RKO (cell line): Measurements from ENCODE around the gene POU1F1.
"Not testable (repeated sequence)": the region's sequence is repeated elsewhere in the genome, so short reads cannot be mapped to it uniquely, and the experiment has no call there.

ENCODE experiments used
- DNase-seq: peaks from one replicate; pipeline ENCODE4 v3.0.0-alpha.2; 2016; ENCODE audit warnings: low spot score

POU1F1 gene, protein sequence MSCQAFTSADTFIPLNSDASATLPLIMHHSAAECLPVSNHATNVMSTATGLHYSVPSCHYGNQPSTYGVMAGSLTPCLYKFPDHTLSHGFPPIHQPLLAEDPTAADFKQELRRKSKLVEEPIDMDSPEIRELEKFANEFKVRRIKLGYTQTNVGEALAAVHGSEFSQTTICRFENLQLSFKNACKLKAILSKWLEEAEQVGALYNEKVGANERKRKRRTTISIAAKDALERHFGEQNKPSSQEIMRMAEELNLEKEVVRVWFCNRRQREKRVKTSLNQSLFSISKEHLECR

DNA sequence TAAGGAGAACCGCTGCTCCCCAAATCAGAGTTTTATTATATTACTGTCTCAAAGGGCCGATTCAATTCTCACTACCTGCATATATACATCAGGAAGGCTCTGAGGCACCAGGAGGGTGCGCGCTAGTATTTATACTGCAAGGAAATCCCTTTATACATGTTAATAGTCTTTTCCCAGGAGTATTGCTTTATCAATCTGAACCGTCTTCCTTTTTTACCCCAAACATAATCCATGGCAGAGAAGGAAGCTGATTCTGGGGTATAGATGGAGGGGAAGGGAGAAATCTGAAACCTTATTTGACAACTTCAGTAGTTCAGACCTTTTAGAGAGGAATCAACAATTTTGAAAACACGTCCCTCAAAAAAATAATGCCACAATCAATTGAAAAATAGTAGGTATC is at the start of gene POU1F1:
Gene POU1F1, minus strand, starts transcription at position 101 of the 400 bp plus-strand sequence. CDS start 122 bp downstream, outside the sequence.
- DNase-seq: no peak

DNA sequence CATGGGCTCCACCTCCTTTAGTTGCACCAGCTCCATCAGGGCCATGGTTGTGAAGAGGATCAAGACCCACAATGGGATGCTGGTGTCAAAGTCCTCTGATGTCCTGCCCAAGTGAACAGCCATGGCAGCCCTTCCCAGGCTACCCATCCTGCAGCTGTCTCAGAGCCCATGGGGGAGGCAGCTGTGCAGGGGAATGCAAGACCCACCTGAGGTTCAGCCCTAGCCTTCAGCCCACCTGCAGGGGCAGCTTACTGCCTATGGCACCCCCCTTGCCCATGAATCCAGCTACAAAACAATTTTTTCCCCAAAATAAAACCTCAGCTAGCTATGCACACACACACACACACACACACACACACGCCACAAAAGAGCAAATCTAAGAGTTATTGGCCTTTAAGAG is 48.2 kb upstream of the POU1F1 start:
- no peak for DNase-seq

DNA sequence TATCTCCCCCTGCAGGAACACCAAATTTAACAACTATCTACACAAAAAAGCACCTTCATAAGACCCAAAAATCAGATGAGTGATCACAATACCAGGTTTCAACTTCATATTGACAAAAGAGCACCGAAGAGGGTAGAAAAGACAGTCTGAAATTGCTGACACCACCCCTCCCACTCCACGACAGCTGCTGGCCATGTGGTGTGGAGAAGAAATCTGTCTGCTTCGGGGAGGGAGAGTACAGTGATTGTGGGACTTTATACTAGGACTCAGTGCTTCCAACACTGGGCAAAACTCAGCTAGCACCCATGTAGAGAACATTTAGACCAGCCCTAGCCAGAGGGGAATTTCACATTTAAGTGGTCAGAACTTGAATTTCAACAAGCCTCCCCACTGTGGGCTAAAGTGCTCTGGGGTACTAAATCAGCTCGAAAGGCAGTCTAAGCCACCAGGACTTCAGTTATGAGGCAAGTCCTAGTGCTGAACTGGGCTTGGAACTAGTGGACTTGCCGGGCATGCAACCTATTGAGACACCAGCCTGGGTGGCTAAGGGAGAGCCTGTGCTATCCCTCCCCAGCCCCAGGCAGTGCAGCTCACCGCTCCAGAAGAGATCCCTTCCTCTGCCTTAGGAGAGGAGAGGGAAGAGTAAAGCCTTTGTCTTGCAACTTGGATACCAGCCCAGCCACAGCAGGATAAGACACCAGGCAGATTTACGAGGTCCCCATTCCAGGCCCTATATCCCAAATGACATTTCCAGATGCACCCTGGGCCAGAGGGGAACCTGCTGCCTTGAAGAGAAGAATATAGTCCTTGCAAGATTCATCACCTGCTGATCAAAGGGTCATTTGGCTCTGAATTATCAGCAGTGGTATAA is 44.6 kb upstream of the POU1F1 start:
- no peak for DNase-seq

DNA sequence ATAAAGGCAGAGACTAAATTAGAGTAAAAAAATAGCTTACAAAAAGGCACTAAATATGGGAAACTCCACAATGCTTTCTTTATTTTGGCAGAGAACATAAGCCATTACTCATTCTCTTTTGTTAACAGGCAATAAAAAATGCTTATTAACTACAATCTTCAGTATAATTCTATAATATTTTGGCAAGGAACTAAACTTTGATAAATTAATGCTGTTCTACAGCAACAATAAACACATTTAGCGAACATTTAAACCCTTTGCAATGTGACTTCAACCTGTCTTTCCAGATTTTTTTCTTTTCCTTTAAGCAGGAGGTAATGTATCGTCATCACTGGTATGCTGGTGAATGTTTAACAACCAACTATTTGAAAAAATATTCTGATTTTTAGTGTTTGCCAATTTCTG is 42.2 kb upstream of the POU1F1 start:
- DNase-seq: no peak

DNA sequence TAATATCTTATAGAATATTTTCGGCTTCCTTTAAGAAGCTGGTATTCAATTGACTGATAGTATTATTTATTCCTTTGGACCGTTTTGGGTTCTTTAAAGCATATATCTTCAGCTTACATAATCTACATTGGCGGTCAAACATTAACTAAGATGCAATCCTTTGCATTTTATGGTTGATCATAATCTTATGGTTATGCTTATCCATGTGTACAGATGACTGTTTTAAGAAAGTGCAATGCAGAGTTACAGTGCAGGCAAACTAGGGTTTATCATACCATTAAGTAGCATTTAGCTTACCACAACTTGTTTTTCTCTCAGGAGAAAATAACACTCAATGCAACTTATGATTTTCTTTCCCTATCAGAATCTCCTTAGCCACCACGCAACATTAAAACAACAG is 41.4 kb upstream of the POU1F1 start:
- DNase-seq: no peak

DNA sequence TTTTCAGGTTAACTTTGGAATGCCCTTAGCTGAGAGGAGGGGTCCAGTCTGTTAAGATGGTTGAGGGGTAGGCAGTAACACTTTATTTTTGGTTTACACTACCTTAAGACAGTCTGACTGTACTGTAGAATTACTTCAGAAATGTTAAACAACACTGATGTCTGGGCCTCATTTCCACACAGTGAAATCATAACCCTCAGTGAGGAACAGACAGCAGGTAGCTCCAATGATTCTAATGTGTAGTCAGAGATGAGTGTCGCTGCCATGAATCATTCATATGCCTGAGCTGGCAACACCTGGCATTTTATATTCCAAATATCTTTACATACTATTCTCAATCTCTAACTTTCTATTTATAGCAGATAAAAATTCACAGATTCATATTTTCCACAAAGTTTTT is 37.3 kb upstream of the POU1F1 start:
- DNase-seq: peak; percentile 80

DNA sequence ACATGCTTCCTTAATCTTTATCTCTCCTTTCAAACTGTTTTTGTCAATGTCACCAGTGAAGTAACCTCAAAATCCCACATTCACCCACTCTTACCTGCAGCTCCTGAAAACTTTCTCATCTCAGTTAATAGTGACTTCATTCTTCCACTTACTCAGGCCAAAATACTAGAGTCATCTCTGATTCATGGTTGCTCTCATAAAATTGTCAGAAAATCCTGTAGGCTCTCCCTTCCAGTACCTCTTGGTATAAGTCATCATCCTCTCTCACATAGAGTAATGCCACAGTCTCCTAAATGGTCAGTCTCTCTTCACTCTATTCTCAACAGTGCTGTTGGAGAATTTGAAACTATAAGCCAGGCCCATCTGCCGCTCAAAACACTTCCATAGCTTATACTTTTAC is 34.9 kb upstream of the POU1F1 start:
- peak; percentile 85 for DNase-seq

DNA sequence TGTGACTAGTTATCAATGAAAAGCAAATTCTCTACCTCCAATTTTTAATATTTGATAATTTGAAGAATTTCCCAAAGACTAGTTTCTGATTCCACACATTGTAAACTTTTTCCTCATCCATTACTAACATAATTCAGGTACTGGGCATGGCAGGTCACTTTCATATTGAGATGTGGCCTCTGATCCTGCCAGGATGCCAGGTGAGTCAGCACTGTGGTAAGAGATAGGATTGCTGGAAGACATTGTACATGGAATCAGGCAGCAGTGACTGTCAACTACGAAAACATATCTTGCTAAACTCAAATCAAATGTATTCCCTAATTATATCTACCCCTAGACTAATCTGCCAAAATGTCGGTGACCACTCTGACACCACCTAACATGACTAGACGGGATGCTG is 33.2 kb upstream of the POU1F1 start:
- DNase-seq: no peak

DNA sequence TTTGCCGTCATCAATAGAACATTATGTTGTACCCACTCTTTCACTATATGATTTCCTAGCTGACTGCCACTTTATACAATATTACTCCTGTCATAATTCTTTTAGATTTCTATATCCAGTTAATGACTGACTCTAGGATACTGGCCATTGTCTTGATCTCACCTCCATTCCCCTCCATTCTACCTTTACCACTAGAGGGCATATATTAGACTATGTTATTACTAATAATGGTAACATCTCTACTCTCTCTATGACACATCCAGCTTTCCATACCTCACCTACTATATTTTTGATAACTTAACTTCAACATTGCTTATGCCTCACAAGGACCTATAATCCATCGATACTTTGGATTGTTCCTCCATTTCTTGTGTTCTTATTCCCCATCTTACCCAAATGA is 31.4 kb upstream of the POU1F1 start:
- DNase-seq: no peak

DNA sequence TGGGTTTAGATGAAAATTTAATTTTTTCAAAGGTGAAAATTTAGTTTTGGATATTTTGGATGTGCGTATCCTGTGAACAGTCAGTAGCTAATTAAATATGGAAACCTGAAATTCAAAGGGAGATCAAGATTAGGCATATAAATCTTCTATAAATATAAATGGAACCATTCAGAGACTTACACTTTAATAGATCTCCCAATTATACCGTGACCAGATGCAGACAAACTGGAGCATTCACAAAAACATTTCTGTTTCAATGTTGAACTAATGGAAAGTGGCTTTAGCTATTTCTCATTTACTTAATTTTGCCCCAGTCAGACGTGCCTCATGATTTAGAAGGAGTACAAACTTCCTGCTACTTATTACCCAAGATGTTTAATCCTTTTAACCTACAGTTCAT is 29.1 kb upstream of the POU1F1 start:
- DNase-seq: no peak

DNA sequence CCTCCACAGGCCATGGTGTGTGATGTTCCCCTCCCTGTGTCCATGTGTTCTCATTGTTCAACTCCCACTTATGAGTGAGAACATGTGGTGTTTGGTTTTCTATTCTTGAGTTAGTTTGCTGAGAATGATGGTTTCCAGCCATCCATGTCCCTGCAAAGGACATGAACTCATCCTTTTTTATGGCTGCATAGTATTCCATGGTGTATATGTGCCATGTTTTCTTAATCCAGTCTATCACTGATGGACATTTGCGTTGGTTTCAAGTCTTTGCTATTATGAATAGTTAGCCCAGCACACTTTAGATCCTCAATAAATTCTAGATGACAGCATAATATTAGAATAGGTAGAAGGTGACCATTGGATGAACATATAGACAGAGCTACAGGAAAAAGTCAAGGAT is 28.6 kb upstream of the POU1F1 start:
- not testable (repeated sequence) for DNase-seq

DNA sequence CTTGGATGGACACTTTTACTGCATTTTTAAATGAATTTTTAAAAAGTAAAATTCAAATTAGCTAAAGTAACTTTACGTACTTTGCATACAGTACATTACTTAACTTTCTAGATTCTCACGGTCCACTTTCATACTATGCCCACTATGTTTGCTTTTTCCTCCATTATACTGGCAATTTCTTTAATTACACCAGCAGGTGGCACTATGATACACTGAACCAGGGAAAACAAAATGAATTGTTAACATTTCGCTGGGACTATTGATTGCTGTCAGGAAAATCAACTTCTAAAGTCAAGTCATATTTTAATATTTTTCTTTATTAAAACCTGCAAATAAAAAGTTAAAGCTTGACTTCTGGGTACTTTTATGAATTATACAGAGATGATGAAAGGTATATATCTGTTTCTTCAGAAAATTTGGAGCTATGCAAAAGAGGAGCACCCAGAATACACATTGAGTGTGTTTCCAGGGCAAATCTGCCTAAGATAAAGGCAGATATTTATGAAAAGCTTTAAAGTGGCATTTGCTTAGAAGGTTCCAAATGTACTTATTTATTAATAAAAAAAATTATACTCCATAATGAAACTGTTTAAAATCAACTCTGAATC is 21.8 kb upstream of the POU1F1 start:
- DNase-seq: peak; percentile 73

DNA sequence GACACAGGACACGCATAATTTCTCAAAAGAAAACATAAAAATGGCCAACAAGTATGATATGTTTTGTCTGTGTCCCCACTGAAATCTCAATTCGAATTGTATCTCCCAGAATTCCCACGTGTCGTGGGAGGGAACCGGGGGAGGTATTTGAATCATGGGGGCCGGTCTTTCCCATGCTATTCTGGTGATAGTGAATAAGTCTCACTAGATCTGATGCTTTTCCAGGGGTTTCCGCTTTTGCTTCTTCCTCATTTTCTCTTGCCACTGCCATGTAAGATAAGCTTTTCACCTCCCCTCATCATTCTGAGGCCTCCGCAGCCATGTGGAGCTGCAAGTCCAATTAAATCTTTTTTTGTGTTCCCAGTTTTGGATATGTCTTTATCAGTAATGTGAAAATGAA is 12.1 kb upstream of the POU1F1 start:
- no peak for DNase-seq

DNA sequence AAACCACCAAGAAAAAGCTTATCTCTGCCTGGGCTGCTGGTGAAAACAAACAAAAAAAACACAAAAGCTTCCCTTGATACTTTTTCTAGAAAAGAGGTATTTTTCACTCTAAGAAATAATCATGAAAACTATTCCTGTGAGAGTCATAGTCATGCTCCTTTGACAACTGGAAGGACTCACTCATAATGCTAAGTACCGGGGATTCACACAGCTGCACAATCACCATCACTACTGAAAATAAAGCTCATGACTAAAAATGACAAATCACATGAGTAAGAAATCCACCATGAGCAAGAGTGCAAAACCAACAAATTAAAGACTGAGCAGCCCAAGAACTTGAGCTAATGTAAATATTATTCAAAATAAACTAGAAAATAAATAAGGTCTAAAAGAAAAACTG is 10.6 kb upstream of the POU1F1 start:
- peak; percentile 88 for DNase-seq

DNA sequence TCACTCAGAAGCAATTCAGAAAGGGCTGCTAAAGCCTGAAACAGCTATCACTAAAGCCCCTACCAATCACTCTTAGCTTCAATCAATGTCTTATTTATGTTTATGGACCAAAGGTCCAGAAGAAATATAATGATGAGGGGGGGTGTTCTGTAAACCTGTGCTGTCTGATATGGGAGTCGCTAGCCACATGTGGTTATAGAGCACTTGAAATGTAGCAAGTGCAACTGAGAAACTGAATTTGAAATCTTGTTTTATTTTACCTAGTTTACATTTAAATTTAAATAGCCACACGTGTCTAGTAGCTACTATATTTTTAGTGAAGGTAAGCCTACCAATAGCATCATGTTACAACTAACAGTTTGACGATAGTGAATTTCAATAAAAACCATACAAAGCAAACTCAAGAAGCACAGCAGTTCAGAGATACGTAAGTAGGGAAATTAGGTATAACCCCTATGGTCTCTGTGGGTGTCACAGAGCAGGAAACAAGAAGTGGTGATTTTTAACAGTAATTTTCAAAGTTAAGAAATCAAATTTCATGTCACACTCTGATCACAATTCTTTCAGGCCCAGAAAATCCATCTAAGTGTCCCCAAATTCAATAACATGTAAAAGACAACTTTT is 3.6 kb downstream of the POU1F1 start:
- no peak for DNase-seq

DNA sequence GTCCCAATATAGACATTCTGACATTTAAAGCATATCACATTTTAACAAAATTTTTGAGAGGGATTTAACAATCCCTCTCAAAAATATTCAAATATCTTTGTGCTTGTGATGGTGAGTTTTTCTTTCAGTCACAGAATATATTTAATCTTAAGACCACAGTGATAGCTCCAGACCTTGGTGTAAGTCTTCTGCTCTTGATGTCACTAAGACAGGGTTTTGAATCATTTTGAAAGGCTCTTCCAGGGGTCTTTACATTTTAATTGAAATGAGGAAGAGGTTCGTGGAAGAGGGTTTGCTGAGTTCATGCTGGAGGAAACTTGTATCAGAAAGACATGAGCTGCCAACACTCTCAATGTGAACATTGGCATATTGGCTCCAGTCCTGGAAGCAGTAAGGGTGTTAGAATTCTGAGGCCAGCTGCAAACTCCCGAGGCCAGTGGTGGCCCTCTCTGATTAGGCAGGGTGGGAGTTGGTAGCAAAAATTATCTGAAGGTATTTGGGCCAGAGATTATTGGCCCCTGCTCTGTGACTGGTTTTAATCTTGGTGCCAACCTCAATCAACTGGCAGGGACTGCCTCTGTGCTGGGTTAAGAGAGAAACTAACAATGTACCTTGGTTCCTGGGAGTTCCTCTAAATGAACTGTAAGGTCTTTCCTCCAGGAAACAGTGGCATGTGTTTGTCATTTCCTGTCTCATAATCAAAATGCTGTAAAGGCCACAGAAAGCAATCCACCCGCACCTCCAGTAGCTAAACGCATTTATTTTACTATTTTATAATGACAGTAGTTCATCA is 5.3 kb downstream of the POU1F1 start:
- DNase-seq: no peak

DNA sequence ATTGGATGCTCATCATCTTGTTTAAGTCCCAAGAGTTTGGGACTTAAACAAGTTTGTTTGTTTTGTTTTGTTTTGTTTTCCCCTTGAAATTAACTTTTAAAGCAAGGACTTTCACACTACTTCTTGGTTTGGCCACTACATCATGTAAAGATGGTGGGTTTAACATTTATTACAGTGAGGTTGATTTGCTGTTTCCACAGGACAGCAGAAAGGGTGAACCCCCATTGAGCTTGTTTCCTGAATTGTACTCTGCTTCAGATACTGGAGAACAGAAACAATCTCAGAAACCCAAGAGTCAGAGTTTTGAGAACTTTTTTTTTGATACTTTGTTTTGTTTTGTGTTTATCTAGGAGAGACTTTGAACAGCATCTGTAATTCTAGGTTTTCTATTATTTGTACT is 6.7 kb downstream of the POU1F1 start:
- DNase-seq: no peak

DNA sequence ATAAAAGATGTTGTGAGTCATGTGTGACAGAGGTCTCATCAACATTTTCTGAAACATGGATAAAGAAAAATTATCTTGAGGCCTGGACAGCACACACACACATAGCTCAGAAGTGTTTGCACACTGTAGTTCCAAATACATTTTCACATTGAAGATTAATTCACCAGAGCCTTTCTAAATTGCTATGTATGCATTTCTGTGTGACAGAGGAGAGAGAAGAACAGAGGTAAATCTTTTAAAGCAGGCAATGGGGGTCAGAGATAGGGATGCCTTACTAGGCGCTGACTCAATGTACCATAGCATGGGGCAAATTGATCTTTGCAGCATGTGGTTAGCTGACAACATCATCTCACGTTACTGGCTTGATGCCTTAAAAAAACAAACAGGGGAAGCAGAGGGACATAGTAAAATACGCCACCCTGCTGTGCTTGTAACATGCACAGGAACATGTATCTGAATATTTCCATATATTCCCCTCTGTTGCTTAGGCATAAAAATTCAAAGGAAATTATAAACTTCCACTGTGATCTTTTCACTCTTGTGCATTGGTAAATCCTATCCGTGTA is 7.7 kb downstream of the POU1F1 start:
- DNase-seq: no peak

DNA sequence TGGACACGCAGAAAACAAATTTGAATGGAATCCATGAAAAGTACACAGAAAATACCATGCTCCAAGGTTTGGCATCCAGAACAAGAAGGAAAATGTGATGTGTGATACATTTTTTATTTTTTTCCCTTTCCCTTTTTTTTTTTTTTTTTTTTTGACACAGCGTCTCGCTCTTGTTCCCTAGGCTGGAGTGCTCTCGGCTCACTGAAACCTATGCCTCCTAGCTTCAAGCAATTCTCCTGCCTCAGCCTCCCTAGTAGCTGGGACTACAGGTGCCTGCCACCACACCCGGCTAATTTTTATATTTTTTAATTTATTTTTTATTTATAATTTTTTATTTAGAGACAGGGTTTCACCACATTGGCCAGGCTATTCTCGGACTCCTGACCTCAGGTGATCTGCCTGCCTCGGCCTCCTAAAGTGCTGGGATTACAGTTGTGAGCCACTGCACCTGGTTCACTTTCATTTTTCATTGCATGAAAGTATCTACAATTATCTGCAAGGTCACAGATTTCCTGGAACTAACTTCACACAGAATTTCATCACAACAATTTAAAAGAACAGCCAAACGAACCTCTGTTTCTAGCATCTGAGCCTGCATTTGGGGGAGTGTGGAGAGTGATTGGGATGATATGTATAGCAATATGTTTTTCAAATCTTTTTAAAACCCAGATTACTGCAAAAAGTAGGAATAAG is 8.3 kb downstream of the POU1F1 start:
- no peak for DNase-seq

DNA sequence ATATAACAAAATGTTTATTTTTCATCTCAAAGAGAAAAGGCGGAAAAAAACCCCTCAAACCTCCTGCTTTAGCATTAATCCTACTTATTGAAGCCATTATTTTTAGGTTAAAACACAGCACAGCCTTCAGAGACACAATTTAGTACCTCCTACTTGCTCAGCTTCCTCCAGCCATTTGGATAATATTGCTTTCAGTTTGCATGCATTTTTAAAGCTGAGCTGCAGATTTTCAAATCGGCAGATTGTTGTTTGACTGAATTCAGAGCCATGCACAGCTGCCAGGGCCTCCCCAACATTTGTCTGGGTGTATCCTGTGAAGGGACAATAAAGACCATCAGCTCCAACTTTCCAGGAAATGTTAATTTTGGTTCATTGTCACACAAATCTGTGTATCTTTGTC is 14.5 kb downstream of the POU1F1 start:
- DNase-seq: no peak

DNA sequence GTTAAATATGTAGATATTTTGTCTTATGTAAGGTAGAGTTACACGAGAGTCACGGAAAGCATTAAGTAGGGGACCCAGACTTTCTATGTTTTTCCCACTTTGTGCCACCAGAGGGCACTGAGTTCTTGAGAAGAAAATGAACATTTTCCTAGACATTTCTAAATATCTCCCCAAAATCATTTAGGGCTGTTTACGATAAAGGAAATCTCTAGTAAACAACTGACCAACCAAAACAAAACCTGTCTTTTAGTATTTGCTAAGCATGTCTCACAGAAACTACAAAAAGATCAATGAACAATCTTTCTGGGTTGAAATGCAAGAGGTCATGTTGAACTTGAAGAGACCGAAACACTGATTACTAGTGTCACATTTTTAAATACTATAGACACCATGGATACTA is 16.1 kb downstream of the POU1F1 start:
- peak; percentile 67 for DNase-seq
